Stimulated activated CD8-positive, alpha-beta memory T cell treated with anti-CD3 and anti-CD28 coated beads, Interleukin-2, amount 100 ng/mL, for 1 hour (primary cell): ENCODE results near the gene LAMC2.
"Not testable (repeated sequence)": the region's sequence is repeated elsewhere in the genome, so short reads cannot be mapped to it uniquely, and the experiment has no call there.

ENCODE experiments used
- DNase-seq, 2 donors: peaks; one replicate each; pipeline ENCODE4 v3.0.0-alpha.2; 2020; ENCODE audit warnings: low read depth in 2 of 2

The LAMC2 gene

DNA sequence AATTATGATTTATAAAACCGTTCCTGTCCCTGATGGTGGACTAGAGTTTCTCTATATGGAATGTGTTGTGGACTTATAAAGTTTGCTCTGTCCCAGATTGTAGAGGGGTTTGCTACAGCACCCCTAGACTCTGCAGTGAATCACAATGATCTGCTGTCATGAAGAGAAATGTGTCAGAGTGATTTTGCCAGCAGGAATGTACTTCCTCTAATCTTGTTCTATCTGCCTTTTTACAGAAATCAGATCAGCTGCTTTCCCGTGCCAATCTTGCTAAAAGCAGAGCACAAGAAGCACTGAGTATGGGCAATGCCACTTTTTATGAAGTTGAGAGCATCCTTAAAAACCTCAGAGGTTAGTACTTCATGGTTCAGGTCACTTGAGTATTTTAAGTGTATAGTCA, 52.0 kb downstream of the LAMC2 start:
- no peak for DNase-seq

DNA sequence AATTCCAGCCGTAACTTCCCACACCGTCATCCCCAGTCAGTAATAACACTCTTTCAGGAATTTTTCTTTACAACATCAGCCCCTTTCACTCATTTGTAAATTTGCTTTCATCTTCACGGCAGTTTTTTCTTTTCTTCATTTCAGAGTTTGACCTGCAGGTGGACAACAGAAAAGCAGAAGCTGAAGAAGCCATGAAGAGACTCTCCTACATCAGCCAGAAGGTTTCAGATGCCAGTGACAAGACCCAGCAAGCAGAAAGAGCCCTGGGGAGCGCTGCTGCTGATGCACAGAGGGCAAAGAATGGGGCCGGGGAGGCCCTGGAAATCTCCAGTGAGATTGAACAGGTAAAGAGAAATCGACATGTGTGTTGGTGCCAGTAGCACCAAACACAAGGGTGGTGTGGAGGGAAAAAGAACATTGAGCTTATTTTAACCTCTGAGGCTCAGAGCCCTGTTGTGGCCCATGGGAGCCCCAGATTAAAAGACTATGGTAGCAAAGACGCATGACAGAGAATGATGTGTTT, 53.2 kb downstream of the LAMC2 start:
- DNase-seq = no peak

DNA sequence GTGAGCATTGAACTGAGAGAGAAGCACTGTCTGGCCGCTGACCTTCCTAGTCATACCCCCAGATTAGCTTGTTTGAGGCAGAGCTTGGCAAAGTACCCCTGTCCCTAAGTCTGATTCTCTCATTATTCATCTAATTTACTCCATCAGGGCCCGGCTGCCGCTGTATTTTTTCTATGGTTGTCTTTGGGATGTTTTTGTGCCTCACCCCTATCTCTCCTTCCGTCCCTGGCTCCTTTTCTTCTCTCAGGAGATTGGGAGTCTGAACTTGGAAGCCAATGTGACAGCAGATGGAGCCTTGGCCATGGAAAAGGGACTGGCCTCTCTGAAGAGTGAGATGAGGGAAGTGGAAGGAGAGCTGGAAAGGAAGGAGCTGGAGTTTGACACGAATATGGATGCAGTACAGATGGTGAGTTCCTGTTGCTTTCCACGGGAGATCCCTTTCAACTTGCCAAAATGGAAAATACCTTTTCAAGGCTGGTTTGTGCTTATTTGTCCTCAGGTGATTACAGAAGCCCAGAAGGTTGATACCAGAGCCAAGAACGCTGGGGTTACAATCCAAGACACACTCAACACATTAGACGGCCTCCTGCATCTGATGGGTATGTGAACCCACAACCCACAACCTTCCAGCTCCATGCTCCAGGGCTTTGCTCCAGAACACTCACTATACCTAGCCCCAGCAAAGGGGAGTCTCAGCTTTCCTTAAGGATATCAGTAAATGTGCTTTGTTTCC, 53.9 kb downstream of the LAMC2 start:
- no peak for DNase-seq

DNA sequence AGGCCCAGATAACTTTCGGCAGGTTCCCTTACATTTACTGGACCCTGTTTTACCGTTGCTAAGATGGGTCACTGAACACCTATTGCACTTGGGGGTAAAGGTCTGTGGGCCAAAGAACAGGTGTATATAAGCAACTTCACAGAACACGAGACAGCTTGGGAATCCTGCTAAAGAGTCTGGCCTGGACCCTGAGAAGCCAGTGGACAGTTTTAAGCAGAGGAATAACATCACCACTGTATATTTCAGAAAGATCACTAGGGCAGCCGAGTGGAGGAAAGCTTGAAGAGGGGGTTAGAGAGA, 54.4 kb downstream of the LAMC2 start:
- DNase-seq = no peak

DNA sequence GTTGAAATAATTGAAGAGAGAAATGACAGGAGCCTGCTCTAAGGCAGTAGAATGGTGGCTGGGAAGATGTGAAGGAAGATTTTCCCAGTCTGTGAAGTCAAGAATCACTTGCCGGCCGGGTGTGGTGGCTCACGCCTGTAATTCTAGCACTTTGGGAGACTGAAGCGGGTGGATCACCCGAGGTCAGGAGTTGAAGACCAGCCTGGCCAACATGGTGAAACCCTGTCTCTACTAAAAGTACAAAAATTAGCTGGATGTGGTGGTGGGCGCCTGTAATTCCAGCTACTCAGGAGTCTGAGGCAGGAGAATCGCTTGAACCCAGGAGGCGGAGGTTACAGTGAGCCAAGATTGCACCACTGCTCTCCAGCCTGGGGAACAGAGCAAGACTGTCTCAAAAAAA, 54.8 kb downstream of the LAMC2 start:
- DNase-seq = not testable (repeated sequence)

DNA sequence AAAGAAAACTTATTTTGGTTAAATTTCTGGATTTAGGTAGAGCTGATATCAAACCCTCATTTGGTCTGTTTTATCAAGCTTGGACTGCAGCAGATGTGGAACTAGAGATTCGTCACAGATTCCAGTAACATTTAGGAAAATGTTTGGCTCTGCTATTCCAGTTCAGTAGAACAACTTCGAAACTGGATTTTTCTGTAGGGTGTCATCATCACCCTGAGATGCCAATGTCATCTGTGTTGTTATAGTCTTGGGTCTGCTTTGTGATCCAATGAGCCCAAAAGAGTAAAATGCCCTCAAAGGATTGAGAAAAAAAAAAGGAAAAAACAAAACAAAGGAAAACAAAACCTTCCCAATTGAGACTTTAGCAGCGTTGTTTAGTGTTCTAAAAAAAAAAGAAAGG, 55.4 kb downstream of the LAMC2 start:
- DNase-seq = no peak

DNA sequence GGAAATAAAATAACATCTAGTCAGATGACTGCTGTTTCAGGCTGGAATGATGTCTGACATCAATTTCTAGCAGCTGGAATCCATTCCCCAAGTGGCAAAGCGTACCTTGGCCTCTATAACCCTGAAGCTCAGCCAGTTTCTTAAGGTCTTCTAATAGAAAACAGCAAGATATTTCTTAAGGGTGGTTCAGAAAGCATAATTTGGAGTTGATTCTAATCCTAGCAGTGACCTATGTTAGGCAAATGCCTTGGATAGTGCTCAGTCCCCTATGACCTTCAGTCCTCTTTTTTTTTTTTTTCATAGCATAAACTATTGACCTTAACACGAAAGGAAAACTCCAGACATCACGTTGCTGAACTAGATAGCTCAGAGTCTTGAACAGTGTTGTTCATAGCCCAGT, 56.5 kb downstream of the LAMC2 start:
- no peak for DNase-seq

DNA sequence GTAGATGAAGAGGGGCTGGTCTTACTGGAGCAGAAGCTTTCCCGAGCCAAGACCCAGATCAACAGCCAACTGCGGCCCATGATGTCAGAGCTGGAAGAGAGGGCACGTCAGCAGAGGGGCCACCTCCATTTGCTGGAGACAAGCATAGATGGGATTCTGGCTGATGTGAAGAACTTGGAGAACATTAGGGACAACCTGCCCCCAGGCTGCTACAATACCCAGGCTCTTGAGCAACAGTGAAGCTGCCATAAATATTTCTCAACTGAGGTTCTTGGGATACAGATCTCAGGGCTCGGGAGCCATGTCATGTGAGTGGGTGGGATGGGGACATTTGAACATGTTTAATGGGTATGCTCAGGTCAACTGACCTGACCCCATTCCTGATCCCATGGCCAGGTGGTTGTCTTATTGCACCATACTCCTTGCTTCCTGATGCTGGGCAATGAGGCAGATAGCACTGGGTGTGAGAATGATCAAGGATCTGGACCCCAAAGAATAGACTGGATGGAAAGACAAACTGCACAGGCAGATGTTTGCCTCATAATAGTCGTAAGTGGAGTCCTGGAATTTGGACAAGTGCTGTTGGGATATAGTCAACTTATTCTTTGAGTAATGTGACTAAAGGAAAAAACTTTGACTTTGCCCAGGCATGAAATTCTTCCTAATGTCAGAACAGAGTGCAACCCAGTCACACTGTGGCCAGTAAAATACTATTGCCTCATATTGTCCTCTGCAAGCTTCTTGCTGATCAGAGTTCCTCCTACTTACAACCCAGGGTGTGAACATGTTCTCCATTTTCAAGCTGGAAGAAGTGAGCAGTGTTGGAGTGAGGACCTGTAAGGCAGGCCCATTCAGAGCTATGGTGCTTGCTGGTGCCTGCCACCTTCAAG, 57.3 kb downstream of the LAMC2 start:
- DNase-seq = no peak

DNA sequence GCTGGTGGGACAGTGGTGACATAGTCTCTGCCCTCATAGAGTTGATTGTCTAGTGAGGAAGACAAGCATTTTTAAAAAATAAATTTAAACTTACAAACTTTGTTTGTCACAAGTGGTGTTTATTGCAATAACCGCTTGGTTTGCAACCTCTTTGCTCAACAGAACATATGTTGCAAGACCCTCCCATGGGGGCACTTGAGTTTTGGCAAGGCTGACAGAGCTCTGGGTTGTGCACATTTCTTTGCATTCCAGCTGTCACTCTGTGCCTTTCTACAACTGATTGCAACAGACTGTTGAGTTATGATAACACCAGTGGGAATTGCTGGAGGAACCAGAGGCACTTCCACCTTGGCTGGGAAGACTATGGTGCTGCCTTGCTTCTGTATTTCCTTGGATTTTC, 58.4 kb downstream of the LAMC2 start:
- no peak for DNase-seq

DNA sequence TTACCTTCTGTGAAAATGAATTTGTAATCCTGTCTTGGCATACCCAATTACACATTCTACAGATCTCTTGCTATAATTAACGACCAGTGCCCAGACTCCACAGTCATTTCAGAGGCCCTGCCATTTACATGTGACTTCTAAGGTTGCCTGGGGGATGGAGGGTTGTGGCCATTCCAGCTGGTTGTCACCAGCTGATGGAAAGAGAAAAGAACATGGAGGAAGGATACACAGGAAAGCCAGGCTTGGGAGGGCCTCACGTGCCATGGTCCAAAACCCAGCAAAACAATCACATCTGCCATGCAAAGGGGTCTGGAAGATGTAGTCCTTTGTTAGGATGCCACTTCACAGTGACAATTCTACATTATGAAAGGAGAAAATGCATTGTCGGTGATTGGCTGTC, 59.3 kb downstream of the LAMC2 start:
- DNase-seq = no peak

DNA sequence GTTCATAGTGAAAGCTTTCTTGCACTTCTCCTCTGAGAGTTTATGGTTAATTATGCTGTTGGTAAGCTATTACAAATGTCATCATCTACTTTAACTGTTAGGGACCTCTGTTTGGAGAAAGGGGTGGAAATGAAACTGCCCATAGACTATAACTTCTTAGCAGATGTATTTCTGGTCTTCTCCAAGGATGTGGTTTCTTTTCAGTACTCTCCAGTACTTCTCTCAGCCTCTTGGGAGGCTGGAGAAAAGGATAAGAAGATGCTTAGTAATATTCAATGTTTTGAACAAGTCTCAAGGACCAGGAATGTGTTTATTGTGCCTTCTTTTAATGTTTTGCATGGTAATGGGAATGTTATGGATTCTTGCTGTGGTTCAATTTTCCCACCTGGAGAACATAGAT, 60.4 kb downstream of the LAMC2 start:
- DNase-seq = no peak

DNA sequence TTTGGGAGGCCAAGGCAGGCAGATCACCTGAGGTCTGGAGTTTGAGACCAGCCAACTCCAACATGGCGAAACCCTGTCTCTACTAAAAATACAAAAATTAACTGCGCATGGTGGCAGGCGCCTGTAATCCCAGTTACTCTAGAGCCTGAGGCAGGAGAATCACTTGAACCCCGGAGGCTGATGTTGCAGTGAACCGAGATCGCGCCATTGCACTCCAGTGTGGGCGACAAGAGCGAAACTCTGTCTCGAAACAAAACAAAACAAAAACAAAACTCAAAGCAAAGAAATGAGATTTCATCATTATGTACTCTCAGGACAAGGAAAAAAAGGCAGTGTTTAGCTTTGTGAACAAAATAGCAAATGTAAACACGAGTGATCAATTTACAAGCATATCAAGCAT, 61.0 kb downstream of the LAMC2 start:
- no peak for DNase-seq

DNA sequence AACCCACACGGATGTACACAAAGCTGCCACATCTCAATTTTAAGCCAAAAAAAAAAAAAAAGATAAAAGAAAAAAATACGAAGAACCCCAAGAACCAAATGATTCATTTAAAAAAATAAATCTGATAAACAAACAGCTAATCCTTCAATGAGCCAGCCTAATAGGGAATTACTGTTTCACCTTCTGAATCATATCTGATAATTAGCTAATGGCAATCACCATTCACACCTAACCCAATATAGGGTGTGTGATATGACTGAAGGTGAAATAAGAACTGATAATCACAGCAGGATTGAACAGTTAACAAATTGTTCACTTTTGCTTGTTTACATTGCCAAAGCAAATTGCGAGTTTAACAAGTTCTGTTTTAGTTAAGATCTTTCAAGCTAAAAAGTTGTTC, 61.4 kb downstream of the LAMC2 start:
- no peak for DNase-seq

DNA sequence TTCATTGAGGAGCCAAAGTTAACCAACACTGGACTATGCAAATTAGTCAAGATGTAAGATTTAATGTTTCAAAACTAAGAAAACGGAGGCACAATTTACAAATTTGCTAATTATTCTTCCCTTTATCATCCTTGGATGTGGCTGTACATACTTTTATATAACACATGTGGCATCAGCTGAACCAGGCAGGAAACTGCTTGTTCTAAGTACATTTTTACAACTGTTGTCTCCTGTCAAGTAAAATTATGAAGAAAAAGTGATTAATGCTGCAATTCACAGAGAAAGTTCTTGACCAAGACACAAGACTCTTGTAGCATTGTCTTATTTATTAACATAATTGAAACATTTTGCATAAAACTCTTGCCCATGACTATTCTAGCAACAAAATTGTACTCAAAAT, 61.9 kb downstream of the LAMC2 start:
- no peak for DNase-seq

DNA sequence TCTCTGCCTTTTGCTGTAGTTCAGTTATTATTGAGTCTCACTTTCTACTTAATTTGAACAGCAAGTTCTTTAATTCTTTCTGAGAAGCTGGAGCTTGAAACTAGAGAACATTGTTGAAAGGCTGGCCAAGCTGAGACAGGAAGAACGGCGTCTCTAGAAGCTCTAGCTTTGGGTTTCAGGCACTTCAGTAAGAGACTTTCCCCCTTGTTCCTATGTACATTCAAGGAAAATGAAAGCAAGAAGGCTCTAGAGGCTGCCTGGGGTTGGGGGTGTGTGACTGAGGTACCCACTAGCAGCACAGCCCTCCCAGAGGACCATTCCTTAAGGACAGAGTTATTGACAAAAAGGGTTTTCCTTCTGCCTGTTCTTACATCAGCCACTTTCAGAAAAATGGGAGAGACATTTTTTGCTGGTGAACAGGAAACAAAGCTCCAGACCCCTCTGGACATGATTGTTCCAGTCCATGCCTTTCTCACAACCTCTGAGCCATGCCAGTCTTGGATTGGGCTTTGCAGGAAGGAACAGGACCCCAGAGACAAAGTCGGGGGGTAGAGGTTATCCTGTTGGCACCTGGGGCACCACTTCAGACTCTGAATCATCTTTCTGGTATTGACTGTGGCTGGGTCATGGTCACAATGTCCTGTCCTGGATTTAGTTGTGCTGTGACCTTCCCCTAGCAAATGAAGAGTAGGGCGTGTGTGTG, 63.1 kb downstream of the LAMC2 start:
- DNase-seq = no peak

DNA sequence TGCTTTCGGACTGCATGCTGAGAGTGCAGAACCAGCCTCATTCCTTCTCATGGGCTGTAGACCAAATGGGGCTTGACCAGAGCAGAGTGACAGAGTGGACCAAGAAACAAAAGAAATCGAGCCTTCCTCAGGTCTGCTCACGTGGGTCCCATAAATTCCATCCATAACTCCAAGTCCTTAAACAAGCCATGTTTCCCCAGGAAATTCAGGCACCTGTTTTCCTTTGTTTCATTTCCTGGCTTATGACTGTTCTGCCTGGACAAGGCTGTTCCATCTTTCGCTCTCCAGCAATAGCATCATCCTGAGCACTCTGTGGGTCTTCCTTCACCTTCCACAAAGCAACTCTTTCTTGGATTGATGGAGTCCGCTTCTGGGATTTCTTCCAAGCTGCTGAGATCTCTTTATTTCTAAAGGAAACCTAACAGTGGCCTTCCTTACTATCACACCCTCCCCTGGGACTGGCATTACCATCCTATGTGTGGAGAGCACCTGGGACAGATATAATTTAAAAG, 63.9 kb downstream of the LAMC2 start:
- DNase-seq = no peak

DNA sequence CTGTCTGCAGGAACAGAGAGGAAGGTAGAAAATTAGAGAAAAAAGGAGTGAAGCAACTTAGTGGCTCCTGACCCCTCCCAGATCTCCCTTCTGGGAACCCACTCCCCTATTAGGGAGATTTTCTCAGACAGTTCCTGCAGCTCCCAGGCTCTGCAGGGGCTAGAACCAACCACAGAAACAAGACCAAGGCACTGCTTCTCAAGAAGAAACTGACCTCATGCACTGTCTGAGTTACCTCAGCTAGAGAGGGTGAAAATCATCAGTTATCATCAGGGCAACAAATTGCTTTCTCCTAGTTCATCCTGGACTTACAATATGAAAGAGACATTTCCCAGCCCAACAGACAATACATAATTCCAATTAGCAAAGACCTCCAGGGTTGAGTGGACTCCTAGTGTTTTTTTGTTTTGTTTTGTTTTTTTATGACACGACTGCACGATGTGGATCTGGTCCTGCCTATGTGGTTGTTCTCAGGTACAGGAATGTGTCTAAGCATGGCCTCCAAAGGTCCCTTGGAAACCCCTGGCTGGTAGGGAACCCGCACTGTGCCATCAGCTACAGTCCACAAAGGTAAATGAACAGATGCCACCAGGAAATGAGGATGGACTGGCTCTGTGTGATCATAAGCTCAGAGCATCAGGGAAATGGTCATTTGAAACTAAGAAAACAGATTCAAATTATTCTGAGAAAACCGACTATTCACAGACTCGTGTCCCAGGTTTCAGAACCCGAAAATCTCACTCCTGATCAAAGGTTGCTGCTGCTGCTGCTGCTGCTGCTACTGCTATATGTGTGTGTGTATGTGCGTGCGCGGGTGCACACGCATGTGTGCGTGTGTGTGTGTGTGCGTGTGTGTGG, 65.3 kb downstream of the LAMC2 start:
- no peak for DNase-seq

DNA sequence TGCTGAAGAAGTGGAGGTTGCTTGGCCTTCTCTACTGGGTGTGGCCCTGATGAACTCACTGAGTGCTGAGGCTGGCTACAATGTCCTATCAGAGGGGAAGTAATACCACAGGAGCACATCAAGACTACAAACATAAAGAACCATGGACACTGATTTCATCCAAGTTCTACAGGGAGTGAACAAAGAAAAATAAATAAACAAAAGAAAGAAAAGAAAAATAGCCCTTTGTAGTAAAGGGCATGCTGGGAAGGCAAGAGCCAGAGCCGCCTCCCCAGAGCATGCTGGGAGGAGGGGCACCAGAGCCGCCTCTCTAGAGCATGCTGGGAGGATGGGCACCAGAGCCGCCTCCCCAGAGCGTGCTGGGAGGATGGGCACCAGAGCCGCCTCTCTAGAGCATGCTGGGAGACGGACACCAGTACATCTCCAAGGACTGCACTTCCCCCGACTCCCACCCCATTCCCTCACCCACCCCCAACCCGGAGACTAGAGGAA, 65.9 kb downstream of the LAMC2 start:
- no peak for DNase-seq

DNA sequence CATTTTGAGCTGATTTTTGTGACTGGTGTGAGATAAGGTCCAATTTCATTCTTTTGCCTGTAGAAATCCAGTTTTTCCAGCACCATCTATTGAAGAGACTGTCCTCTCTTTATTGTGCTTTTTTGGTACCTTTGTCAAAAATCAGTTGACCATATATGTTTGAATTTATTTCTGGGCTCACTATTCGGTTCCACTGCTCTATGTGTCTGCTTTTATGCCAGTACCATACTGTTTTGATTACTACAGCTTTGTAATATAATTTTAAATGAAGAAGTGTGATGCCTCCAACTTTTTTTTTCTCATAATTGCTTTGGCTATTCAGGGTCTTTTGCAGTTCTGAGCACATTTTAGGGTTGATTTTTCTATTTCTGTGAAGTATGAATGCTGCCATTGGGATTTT, 69.0 kb downstream of the LAMC2 start:
- DNase-seq = no peak

DNA sequence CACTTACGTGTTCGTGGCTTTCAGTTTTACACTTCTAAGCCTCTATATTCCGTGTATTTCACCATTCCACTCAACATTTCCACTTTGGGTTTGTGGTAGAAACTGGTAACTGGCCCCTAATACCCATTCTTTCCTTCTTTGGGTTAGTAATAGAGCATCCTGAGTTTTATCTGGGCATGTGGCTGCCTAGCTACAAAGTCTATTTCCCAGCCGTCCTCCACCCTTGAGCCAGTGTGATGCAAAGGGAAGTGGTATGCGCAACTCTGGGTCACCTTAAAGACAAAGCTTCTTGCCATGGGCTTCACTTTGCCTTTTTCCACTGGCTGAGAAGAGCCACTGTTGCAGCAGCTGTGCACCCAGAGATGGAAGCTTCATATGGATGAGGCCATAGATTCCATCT, 73.9 kb downstream of the LAMC2 start:
- DNase-seq = no peak

DNA sequence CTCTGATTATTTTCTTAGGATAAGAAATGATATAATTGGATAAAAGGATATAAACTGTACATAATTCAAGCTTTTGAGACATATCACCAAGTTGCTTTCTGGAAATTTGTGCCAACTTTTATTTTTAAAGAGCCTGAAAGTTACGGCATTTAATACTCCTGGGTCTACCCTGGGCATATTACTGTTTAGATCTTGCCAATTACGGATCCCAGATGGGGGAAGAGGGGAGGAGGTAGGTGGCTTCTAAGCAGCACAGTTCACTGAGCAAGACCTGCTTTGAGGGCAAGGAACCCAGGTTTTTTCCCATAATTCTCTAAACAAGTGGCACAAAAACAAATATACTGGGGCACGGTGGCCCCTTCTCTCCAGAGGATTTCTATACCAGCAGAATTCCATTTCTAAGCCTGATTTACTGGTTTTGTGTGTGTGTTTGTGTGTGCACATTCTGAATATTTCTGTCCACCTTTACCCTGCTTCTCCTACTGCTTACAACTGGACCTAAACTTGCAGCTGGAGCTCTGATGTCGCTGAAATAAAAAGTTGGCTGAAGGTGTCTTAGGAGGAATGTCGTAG, 76.7 kb downstream of the LAMC2 start:
- DNase-seq = no peak
